NT2/D1 (cell line): ENCODE results near the gene MYLIP.

Experiments used
- YY1 ChIP-seq: IDR thresholded peaks from 2 replicates; pipeline ENCODE4 v1.6.1; 2011; ENCODE audit not compliant: insufficient read length, insufficient read depth
- ZNF274 ChIP-seq: IDR thresholded peaks from 2 replicates; pipeline ENCODE4 v1.6.1; 2011; ENCODE audit warnings: mild to moderate bottlenecking, low read depth, low read length

DNA sequence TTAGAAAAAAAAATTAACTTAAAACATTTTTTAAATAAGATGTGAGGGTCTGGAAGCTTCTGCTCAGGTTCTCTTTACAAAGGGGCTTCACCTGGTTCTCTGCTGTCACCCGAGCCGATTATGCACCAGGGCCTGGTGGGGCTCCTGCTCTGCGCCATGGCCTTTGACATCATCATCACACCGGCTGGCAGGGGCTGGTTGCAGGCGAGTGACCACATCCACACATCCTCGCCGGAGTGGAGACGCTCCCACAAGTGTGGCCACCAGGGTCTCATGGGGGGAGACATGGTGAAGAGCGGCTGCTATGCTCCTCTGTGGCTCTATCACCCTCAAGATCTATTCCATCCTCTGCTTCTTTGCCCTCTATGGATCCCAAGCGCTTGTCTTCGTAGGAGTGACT lies 31.9 kb downstream of the MYLIP start:
- no peak for TF ChIP-seq YY1
- no peak for TF ChIP-seq ZNF274
